ENCODE results near the gene PPFIA2.

- TF ChIP-seq CTCF (IDR thresholded peaks at IDR 0.05), result no peak
- TF ChIP-seq POLR2A (IDR thresholded peaks at IDR 0.05; ENCODE audit: low read depth), result no peak
Measured at GRCh38 chr12:81359736-81360135, 399.4 kb downstream of the PPFIA2 start.

Data from esophagus muscularis mucosa (tissue), 3 donors.